Measurements from ENCODE around the gene UNC13B. TPM values are rescaled to one million over a fixed set of nuclear protein-coding genes. Genes with fewer than 3 reads are reported as not detected.

UNC13B gene
- total and polyA plus RNA-seq, 7 donors, result 14.6 to 25.6 (median 20.5) TPM

GRCh38 chr9:35355939-35356338, 194.1 kb downstream of the UNC13B start:
- TF ChIP-seq EP300 (IDR thresholded peaks at IDR 0.05), result no peak
- TF ChIP-seq CTCF (IDR thresholded peaks at IDR 0.05), result no peak
- no peak for TF ChIP-seq POLR2AphosphoS5 (IDR thresholded peaks at IDR 0.05)
- no peak for TF ChIP-seq POLR2A (IDR thresholded peaks at IDR 0.05)
- no peaks in the 10 kb centered on the region for H3K4me1 ChIP-seq
- H3K9me3 ChIP-seq, result no peaks in the 10 kb centered on the region
- no peak overlapping the region for H3K27ac ChIP-seq
- no peaks in the 10 kb centered on the region for H3K27me3 ChIP-seq
- H3K36me3 ChIP-seq, result peaks cover 0 to 4% (median 0%) of the 10 kb centered on the region in 4 donors
- no peak overlapping the region for H3K4me3 ChIP-seq
- intact Hi-C loops (cut with DNase I), result no loop called here
- WGBS, 2 donors, result 94 to 98% methylated on average over 1 of the region's 1 CpG
- no peak for DNase-seq

- Histone ChIP-seq H3K27me3 (no peaks in the 10 kb centered on the region), H3K9me3 (no peaks in the 10 kb centered on the region), H3K36me3 (no peaks in the 10 kb centered on the region), H3K27ac (no peak overlapping the region), H3K4me3 (no peak overlapping the region), H3K4me1 (no peaks in the 10 kb centered on the region)
- intact Hi-C loops (cut with DNase I), result no loop called here
- DNase-seq, result no peak
- TF ChIP-seq CTCF (IDR thresholded peaks at IDR 0.05) (no peak), EP300 (IDR thresholded peaks at IDR 0.05) (no peak), POLR2A (IDR thresholded peaks at IDR 0.05) (no peak), POLR2AphosphoS5 (IDR thresholded peaks at IDR 0.05) (no peak)
- WGBS, 2 donors, result 74 to 81% methylated on average over 2 of the region's 2 CpGs
These were observed 195.3 kb downstream of the UNC13B start for GRCh38 chr9:35357116-35357515.

GRCh38 chr9:35357826-35358225, 196.0 kb downstream of the UNC13B start:
- 92 to 94% methylated on average over 4 of the region's 4 CpGs for WGBS, 2 donors
- intact Hi-C loops (cut with DNase I), result no loop called here
- no peaks in the 10 kb centered on the region for H3K36me3 ChIP-seq

GRCh38 chr9:35364817-35365585, 203.2 kb downstream of the UNC13B start:
- no peak for DNase-seq
- Histone ChIP-seq H3K4me3 (no peak overlapping the region), H3K36me3 (peaks cover 0 to 10% (median 2%) of the 10 kb centered on the region in 4 donors), H3K9me3 (no peaks in the 10 kb centered on the region), H3K27me3 (no peaks in the 10 kb centered on the region), H3K4me1 (no peaks in the 10 kb centered on the region), H3K27ac (no peak overlapping the region)
- 62 to 64% methylated on average over 3 of the region's 3 CpGs for WGBS, 2 donors
- TF ChIP-seq POLR2AphosphoS5 (IDR thresholded peaks at IDR 0.05), result no peak
- no peak for TF ChIP-seq POLR2A (IDR thresholded peaks at IDR 0.05)
- intact Hi-C loops (cut with DNase I), result no loop called here

More at GRCh38 chr9:35357826-35358225, 196.0 kb downstream of the UNC13B start:
- Histone ChIP-seq H3K4me1 (no peaks in the 10 kb centered on the region), H3K27me3 (no peaks in the 10 kb centered on the region), H3K9me3 (no peaks in the 10 kb centered on the region), H3K27ac (no peak overlapping the region), H3K4me3 (no peak overlapping the region)
- TF ChIP-seq EP300 (IDR thresholded peaks at IDR 0.05) (no peak), POLR2AphosphoS5 (IDR thresholded peaks at IDR 0.05) (no peak), CTCF (IDR thresholded peaks at IDR 0.05) (no peak), POLR2A (IDR thresholded peaks at IDR 0.05) (no peak)
- no peak for DNase-seq

- H3K4me3 ChIP-seq, result no peak overlapping the region
- H3K36me3 ChIP-seq, result peaks cover 0 to 16% (median 7%) of the 10 kb centered on the region in 4 donors
- 94 to 96% methylated on average over 2 of the region's 2 CpGs for WGBS, 2 donors
- intact Hi-C loops (cut with DNase I), result no loop called here
- no peaks in the 10 kb centered on the region for H3K9me3 ChIP-seq
- no peaks in the 10 kb centered on the region for H3K4me1 ChIP-seq
- TF ChIP-seq EP300 (IDR thresholded peaks at IDR 0.05), result no peak
- no peak for TF ChIP-seq POLR2A (IDR thresholded peaks at IDR 0.05)
- no peak for TF ChIP-seq CTCF (IDR thresholded peaks at IDR 0.05)
- no peak for TF ChIP-seq POLR2AphosphoS5 (IDR thresholded peaks at IDR 0.05)
- H3K27ac ChIP-seq, result no peak overlapping the region
- DNase-seq, result no peak
- no peaks in the 10 kb centered on the region for H3K27me3 ChIP-seq
These were observed 204.8 kb downstream of the UNC13B start for GRCh38 chr9:35366627-35367026.

All from sigmoid colon (tissue), 7 donors.